ENCODE data around the gene RNASE4.
"Not testable (repeated sequence)": the region's sequence is repeated elsewhere in the genome, so short reads cannot be mapped to it uniquely, and the experiment has no call there.

The RNASE4 gene

GRCh38 chr14:20698934-20699333 is 14.6 kb downstream of the RNASE4 start:
- no peak for ATAC-seq
- TF ChIP-seq CSDC2 (CRISPR knock-in tag; IDR thresholded peaks at IDR 0.05), result no peak
- TF ChIP-seq ISL1 (CRISPR knock-in tag; IDR thresholded peaks at IDR 0.05), result no peak
- no peak for TF ChIP-seq ZNF8 (CRISPR knock-in tag; IDR thresholded peaks at IDR 0.05)
- TF ChIP-seq ZC3H10 (CRISPR knock-in tag; IDR thresholded peaks at IDR 0.05), result no peak
- no peak for TF ChIP-seq ESRRG (CRISPR knock-in tag; IDR thresholded peaks at IDR 0.05)
- no peak for TF ChIP-seq ZNF565 (CRISPR knock-in tag; conservative IDR thresholded peaks at IDR 0.05; ENCODE audit: low read depth)
- no peak for TF ChIP-seq OSR1 (CRISPR knock-in tag; IDR thresholded peaks at IDR 0.05)
- no peak for TF ChIP-seq GLIS3 (CRISPR knock-in tag; IDR thresholded peaks at IDR 0.05)
- no peak for TF ChIP-seq PPARA (CRISPR knock-in tag; IDR thresholded peaks at IDR 0.05; ENCODE audit: borderline replicate concordance)
- no peak for TF ChIP-seq TCF4 (CRISPR knock-in tag; IDR thresholded peaks at IDR 0.05; ENCODE audit: borderline replicate concordance)
- no peak for TF ChIP-seq ZFP3 (CRISPR knock-in tag; IDR thresholded peaks at IDR 0.05)
- TF ChIP-seq, protein P1, sequence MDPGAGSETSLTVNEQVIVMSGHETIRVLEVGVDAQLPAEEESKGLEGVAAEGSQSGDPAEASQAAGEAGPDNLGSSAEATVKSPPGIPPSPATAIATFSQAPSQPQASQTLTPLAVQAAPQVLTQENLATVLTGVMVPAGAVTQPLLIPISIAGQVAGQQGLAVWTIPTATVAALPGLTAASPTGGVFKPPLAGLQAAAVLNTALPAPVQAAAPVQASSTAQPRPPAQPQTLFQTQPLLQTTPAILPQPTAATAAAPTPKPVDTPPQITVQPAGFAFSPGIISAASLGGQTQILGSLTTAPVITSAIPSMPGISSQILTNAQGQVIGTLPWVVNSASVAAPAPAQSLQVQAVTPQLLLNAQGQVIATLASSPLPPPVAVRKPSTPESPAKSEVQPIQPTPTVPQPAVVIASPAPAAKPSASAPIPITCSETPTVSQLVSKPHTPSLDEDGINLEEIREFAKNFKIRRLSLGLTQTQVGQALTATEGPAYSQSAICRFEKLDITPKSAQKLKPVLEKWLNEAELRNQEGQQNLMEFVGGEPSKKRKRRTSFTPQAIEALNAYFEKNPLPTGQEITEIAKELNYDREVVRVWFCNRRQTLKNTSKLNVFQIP (CRISPR knock-in tag; IDR thresholded peaks at IDR 0.05; ENCODE audit: borderline replicate concordance, low read depth), result no peak
- TF ChIP-seq, protein P2, sequence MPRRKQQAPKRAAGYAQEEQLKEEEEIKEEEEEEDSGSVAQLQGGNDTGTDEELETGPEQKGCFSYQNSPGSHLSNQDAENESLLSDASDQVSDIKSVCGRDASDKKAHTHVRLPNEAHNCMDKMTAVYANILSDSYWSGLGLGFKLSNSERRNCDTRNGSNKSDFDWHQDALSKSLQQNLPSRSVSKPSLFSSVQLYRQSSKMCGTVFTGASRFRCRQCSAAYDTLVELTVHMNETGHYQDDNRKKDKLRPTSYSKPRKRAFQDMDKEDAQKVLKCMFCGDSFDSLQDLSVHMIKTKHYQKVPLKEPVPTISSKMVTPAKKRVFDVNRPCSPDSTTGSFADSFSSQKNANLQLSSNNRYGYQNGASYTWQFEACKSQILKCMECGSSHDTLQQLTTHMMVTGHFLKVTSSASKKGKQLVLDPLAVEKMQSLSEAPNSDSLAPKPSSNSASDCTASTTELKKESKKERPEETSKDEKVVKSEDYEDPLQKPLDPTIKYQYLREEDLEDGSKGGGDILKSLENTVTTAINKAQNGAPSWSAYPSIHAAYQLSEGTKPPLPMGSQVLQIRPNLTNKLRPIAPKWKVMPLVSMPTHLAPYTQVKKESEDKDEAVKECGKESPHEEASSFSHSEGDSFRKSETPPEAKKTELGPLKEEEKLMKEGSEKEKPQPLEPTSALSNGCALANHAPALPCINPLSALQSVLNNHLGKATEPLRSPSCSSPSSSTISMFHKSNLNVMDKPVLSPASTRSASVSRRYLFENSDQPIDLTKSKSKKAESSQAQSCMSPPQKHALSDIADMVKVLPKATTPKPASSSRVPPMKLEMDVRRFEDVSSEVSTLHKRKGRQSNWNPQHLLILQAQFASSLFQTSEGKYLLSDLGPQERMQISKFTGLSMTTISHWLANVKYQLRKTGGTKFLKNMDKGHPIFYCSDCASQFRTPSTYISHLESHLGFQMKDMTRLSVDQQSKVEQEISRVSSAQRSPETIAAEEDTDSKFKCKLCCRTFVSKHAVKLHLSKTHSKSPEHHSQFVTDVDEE (CRISPR knock-in tag; IDR thresholded peaks at IDR 0.05), result no peak
- no peak for TF ChIP-seq SNAI2 (CRISPR knock-in tag; IDR thresholded peaks at IDR 0.05)
- TF ChIP-seq TOX (CRISPR knock-in tag; IDR thresholded peaks at IDR 0.05; ENCODE audit: borderline replicate concordance), result no peak
- no peak for TF ChIP-seq CSRNP3 (CRISPR knock-in tag; IDR thresholded peaks at IDR 0.05)
- TF ChIP-seq PATZ1 (CRISPR knock-in tag; IDR thresholded peaks at IDR 0.05; ENCODE audit: borderline replicate concordance), result no peak
- TF ChIP-seq RARB (CRISPR knock-in tag; IDR thresholded peaks at IDR 0.05), result no peak

DNA sequence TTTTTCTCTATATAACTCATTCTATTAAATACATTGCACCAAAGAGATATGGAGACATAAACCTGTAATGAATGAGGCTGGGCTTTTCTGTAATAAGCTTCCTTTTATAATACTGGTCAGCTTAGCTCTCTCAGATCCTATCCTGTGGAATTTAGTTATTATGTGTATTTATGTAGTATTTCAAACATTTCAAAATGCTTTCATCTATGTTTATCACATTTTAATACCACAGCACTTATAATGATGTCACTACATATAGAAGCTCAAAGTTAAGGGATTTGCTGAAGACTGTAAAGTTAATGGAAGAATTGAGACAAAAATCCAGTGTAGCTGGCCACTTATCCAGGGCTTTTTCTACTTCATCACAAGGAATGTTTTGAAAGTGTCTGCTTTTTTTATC is 15.6 kb downstream of the RNASE4 start:
- no peak for ATAC-seq
- no peak for TF ChIP-seq CSRNP3 (CRISPR knock-in tag; IDR thresholded peaks at IDR 0.05)
- no peak for TF ChIP-seq ZC3H10 (CRISPR knock-in tag; IDR thresholded peaks at IDR 0.05)
- no peak for TF ChIP-seq CSDC2 (CRISPR knock-in tag; IDR thresholded peaks at IDR 0.05)
- TF ChIP-seq ARNTL (CRISPR knock-in tag; IDR thresholded peaks at IDR 0.05; ENCODE audit: borderline replicate concordance, low read depth), result no peak
- TF ChIP-seq ZNF565 (CRISPR knock-in tag; conservative IDR thresholded peaks at IDR 0.05; ENCODE audit: low read depth), result no peak
- no peak for TF ChIP-seq ZFP30 (CRISPR knock-in tag; IDR thresholded peaks at IDR 0.05)
- TF ChIP-seq CREB5 (CRISPR knock-in tag; IDR thresholded peaks at IDR 0.05; ENCODE audit: low read depth), result no peak

- ATAC-seq, result not testable (repeated sequence)
Observed at GRCh38 chr14:20700965-20701364, 16.6 kb downstream of the RNASE4 start.
